Pancreas (tissue), 10 donors: ENCODE data around the gene PCDHB4. TPM values are rescaled to one million over a fixed set of nuclear protein-coding genes. Genes with fewer than 3 reads are reported as not detected.
"Not testable (repeated sequence)": the region's sequence is repeated elsewhere in the genome, so short reads cannot be mapped to it uniquely, and the experiment has no call there.

Source experiments
- ATAC-seq, 4 donors: fragments of 200-7000 bp; cut with Tn5 transposase; one replicate each; pipeline versions ENCODE4 v1.8.0 to v1.9.1; 2020; ENCODE audit warnings: mild to moderate bottlenecking in 4 of 4, moderate library complexity in 4 of 4
- DNase-seq, 6 donors: peaks; one replicate each; pipeline ENCODE4 v3.0.0-alpha.2; 2020
- FAIRE-seq: peaks from 2 replicates; lab custom pipeline; 2012; peaks lifted over from hg19 to GRCh38; lab: Jason Lieb, UNC
- H3K27ac ChIP-seq, 4 donors: fragments of 200-600 bp; sonication (generic); 1 replicate in 3 of 4; 2 replicates in 1 of 4; pipeline versions ENCODE4 v1.5.0 to v1.8.0; 2020
- H3K27me3 ChIP-seq, 4 donors: fragments of 200-600 bp; one replicate each; pipeline ENCODE4 v1.8.0; 2021
- H3K36me3 ChIP-seq, 3 donors: fragments of 200-600 bp; sonication (generic) in 1 of 3; one replicate each; pipeline versions ENCODE4 v1.5.0 to v1.8.0; 2020 to 2021
- H3K4me1 ChIP-seq, 3 donors: fragments of 200-600 bp; one replicate each; pipeline ENCODE4 v1.8.0; 2021
- H3K4me3 ChIP-seq, 4 donors: fragments of 200-600 bp; sonication (generic) in 2 of 4; one replicate each; pipeline versions ENCODE4 v1.5.0 to v1.8.0; 2020 to 2021
- H3K9me3 ChIP-seq, 4 donors: fragments of 200-600 bp; one replicate each; pipeline ENCODE4 v1.8.0; 2021
- WGBS, 2 donors: extraction: QIAGEN DNeasy Blood & Tissue Kit; methylation state at CpG; one replicate each; pipeline ENCODE4 v1.1.7; 2013; 5-methylcytosine and 5-hydroxymethylcytosine counted together
- intact Hi-C, 3 donors: fragments of 100-400 bp; cut with DNase I; formaldehyde crosslinking; loops; one replicate each; pipeline versions ENCODE4 v1.11.1 to v1.14.2; 2022
- polyA plus RNA-seq, 2 donors: library from polyadenylated mRNA; stranded (reverse); fragments of 200-250 nt; gene quantifications; one replicate each; pipeline ENCODE4 v1.2.3, GENCODE V29; 2013
- total RNA-seq, 6 donors: library from RNA; stranded (reverse); fragmentation: NEBNext Ultra II Directional in 4 of 6; extraction: Animal tissue kit (Norgen Biotek cat#: 25700) in 4 of 6; gene quantifications; one replicate each; pipeline versions ENCODE4 v1.2.1 to v1.2.4, GENCODE V29; 2021 to 2023
- TF ChIP-seq, protein P1 (sequence below), 4 donors: fragments of 200-600 bp; sonication (generic) in 3 of 4; IDR thresholded peaks; one replicate each; pipeline versions ENCODE4 v1.5.0 to v1.8.0; 2021; ENCODE audit warnings: antibody characterized with exemption in 4 of 4
- donor health status: healthy with polysubstance abuse.
- donor health status: DM: no; HTN: no; CAD: no; lungs with moderate emphysema.
- donor health status: DM: no; HTN: no; CAD: no.
- donor health status: control.
- donor health status: control.
- donor health status: Bipolar disorder and iron deficiency.
- donor health status: DM: yes; HTN: yes; CAD: no.
- donor health status: DM: no; HTN: no; CAD: no.
- donor health status: DM: no; HTN: no; CAD: no.
- donor health status: DM: yes; HTN: yes; CAD: no.

PCDHB4 gene
- total and polyA plus RNA-seq, 8 donors, result 1.2 to 7.2 (median 4.5) TPM

DNA sequence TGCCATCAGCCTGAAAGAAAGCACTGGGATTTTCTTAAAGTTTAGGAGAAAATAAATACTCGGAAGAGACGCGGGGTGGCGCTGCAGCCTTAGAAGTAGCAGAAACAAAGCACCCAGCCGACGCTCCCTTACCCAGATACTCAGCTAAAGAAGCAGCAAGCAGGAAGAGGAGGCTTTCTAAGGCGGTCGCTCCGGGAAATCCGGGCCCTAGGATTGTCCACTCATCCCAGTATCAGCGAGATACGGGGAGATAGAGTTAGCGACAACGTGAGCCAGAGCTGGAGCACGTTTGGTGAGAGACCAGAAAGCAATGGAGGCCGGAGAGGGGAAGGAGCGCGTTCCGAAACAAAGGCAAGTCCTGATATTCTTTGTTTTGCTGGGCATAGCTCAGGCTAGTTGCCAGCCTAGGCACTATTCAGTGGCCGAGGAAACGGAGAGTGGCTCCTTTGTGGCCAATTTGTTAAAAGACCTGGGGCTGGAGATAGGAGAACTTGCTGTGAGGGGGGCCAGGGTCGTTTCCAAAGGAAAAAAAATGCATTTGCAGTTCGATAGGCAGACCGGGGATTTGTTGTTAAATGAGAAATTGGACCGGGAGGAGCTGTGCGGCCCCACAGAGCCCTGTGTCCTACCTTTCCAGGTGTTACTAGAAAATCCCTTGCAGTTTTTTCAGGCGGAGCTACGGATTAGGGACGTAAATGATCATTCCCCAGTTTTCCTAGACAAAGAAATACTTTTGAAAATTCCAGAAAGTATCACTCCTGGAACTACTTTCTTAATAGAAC, 26.9 kb upstream of the PCDHB4 start, which contains the start of gene PCDHB2:
TSS of gene PCDHB2 (plus strand) at position 135 of the 782 bp plus-strand sequence. CDS start at position 311, 176 bp downstream.
- H3K4me1 ChIP-seq, result no peaks in the 10 kb centered on the region
- H3K4me3 ChIP-seq, result peak within 1 kb of the TSS in 1 of 4 donors; percentile 12
- no peaks in the 10 kb centered on the region for H3K27me3 ChIP-seq
- DNase-seq, result no peak
- peak in 3 of 4 donors; percentile 41 to 83 (median 69) for ATAC-seq
- H3K36me3 ChIP-seq, result no peaks in the 10 kb centered on the region
- FAIRE-seq, result no peak
- 11 to 13% methylated on average over 29 of the region's 29 CpGs for WGBS, 2 donors
- TF ChIP-seq, protein P1, sequence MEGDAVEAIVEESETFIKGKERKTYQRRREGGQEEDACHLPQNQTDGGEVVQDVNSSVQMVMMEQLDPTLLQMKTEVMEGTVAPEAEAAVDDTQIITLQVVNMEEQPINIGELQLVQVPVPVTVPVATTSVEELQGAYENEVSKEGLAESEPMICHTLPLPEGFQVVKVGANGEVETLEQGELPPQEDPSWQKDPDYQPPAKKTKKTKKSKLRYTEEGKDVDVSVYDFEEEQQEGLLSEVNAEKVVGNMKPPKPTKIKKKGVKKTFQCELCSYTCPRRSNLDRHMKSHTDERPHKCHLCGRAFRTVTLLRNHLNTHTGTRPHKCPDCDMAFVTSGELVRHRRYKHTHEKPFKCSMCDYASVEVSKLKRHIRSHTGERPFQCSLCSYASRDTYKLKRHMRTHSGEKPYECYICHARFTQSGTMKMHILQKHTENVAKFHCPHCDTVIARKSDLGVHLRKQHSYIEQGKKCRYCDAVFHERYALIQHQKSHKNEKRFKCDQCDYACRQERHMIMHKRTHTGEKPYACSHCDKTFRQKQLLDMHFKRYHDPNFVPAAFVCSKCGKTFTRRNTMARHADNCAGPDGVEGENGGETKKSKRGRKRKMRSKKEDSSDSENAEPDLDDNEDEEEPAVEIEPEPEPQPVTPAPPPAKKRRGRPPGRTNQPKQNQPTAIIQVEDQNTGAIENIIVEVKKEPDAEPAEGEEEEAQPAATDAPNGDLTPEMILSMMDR (IDR thresholded peaks at IDR 0.05), result no peak
- H3K27ac ChIP-seq, result no peak within 1 kb of the TSS
- H3K9me3 ChIP-seq, result no peaks in the 10 kb centered on the region
- intact Hi-C loops, result no loop called here

DNA sequence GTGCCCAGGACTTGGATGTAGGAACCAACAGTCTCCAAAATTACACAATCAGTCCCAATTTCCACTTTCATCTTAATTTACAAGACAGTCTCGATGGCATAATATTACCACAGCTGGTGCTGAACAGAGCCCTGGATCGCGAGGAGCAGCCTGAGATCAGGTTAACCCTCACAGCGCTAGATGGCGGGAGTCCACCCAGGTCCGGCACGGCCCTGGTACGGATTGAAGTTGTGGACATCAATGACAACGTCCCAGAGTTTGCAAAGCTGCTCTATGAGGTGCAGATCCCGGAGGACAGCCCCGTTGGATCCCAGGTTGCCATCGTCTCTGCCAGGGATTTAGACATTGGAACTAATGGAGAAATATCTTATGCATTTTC, 26.4 kb upstream of the PCDHB4 start:
- WGBS, 2 donors, result 31 to 41% methylated on average over 12 of the region's 12 CpGs
- intact Hi-C loops, result no loop called here

DNA sequence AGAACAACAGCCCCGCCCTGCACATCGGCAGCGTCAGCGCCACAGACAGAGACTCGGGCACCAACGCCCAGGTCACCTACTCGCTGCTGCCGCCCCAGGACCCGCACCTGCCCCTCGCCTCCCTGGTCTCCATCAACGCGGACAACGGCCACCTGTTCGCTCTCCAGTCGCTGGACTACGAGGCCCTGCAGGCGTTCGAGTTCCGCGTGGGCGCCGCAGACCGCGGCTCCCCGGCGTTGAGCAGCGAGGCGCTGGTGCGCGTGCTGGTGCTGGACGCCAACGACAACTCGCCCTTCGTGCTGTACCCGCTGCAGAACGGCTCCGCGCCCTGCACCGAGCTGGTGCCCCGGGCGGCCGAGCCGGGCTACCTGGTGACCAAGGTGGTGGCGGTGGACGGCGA, 25.4 kb upstream of the PCDHB4 start:
- H3K27me3 ChIP-seq, H3K9me3 ChIP-seq, FAIRE-seq, ATAC-seq, H3K27ac ChIP-seq, DNase-seq, H3K4me1 ChIP-seq, H3K4me3 ChIP-seq, H3K36me3 ChIP-seq, intact Hi-C loops: not testable (repeated sequence)
- WGBS, 2 donors, result 31 to 32% methylated on average over 25 to 30 of the region's 46 CpGs

More for the DNA sequence above, 26.4 kb upstream of the PCDHB4 start:
- Histone ChIP-seq H3K9me3 (no peaks in the 10 kb centered on the region), H3K27me3 (no peaks in the 10 kb centered on the region), H3K27ac (no peak overlapping the region), H3K36me3 (no peaks in the 10 kb centered on the region), H3K4me1 (no peaks in the 10 kb centered on the region), H3K4me3 (peak overlapping the region in 1 of 4 donors; percentile 12)
- ATAC-seq, result no peak
- TF ChIP-seq, protein P1 (IDR thresholded peaks at IDR 0.05), result no peak
- DNase-seq, result no peak
- no peak for FAIRE-seq

DNA sequence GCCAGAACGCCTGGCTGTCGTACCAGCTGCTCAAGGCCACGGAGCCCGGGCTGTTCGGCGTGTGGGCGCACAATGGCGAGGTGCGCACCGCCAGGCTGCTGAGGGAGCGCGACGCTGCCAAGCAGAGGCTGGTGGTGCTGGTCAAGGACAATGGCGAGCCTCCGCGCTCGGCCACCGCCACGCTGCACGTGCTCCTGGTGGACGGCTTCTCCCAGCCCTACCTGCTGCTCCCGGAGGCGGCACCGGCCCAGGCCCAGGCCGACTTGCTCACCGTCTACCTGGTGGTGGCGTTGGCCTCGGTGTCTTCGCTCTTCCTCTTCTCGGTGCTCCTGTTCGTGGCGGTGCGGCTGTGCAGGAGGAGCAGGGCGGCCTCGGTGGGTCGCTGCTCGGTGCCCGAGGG, 25.0 kb upstream of the PCDHB4 start:
- H3K9me3 ChIP-seq, H3K4me1 ChIP-seq, ATAC-seq, DNase-seq, intact Hi-C loops, H3K36me3 ChIP-seq, FAIRE-seq, H3K27ac ChIP-seq, H3K27me3 ChIP-seq, H3K4me3 ChIP-seq: not testable (repeated sequence)
- 22 to 23% methylated on average over 15 to 34 of the region's 38 CpGs for WGBS, 2 donors

DNA sequence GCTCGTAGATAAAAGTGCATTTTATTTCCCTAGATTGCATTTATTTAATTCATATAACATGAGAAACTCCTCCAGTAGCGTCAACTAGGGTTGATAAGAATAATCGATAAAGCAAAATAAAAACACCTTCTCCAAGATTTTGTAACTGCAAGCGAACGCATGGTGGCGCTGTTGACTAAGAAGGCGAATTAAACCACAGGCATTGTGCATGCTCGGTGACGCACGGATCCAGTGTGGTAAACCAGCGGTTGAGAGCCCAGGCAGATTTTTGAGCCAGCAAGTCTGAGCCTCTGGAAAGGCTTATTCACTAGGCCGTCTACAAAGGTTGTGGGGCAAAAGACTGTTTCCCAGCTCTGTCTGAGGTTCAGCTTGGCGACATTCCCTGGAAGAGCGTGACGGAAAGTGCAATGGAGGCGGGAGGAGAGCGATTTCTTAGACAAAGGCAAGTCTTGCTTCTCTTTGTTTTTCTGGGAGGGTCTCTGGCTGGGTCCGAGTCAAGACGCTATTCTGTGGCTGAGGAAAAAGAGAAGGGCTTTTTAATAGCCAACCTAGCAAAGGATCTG, 21.3 kb upstream of the PCDHB4 start, which contains the start of gene PCDHB3:
TSS of gene PCDHB3 (plus strand) at position 231 of the 563 bp plus-strand sequence. CDS start at position 408, 177 bp downstream.
- FAIRE-seq, result no peak
- no peaks in the 10 kb centered on the region for H3K9me3 ChIP-seq
- no peaks in the 10 kb centered on the region for H3K27me3 ChIP-seq
- ATAC-seq, result peak; percentile 53 to 85 (median 72)
- TF ChIP-seq, protein P1 (IDR thresholded peaks at IDR 0.05), result no peak
- no peaks in the 10 kb centered on the region for H3K4me1 ChIP-seq
- DNase-seq, result peak in 2 of 6 donors; percentile 34 to 52
- no peak within 1 kb of the TSS for H3K27ac ChIP-seq
- peak within 1 kb of the TSS in 2 of 4 donors; percentile 5 to 26 for H3K4me3 ChIP-seq
- intact Hi-C loops, result no loop called here
- WGBS, 2 donors, result 14 to 22% methylated on average over 19 of the region's 19 CpGs
- no peaks in the 10 kb centered on the region for H3K36me3 ChIP-seq
